H9 (cell line): ENCODE measurements around the gene IL20RA. TPM values are rescaled to one million over a fixed set of nuclear protein-coding genes. Genes with fewer than 3 reads are reported as not detected.

ENCODE experiments used
- DNase-seq: peaks from one replicate; pipeline ENCODE4 v3.0.0-alpha.2; 2017
- H2AFZ ChIP-seq: one replicate; pipeline ENCODE4 v1.6.1; 2013; ENCODE audit warnings: mild to moderate bottlenecking, low read length, control low read depth, moderate library complexity
- H2AK5ac ChIP-seq: 2 replicates; pipeline ENCODE4 v1.6.1; 2013; ENCODE audit warnings: low read length, control low read depth, mixed read lengths; ENCODE audit not compliant: insufficient read length
- H2BK120ac ChIP-seq: one replicate; pipeline ENCODE4 v1.6.1; 2013; ENCODE audit warnings: low read depth, mild to moderate bottlenecking, low read length, control low read depth, inconsistent platforms; ENCODE audit not compliant: poor library complexity, severe bottlenecking
- H2BK12ac ChIP-seq: 2 replicates; pipeline ENCODE4 v1.6.1; 2013; ENCODE audit warnings: low read length, control low read depth, mixed read lengths, low read depth; ENCODE audit not compliant: insufficient read length
- H2BK15ac ChIP-seq: 2 replicates; pipeline ENCODE4 v1.6.1; 2013; ENCODE audit warnings: low read depth, low read length, control low read depth
- H2BK20ac ChIP-seq: one replicate; pipeline ENCODE4 v1.6.1; 2013; ENCODE audit warnings: low read depth, mild to moderate bottlenecking, low read length, control low read depth, inconsistent platforms; ENCODE audit not compliant: poor library complexity, severe bottlenecking
- H2BK5ac ChIP-seq: 2 replicates; pipeline ENCODE4 v1.6.1; 2013; ENCODE audit warnings: low read length, control low read depth, mixed read lengths; ENCODE audit not compliant: insufficient read length
- H3K14ac ChIP-seq: 2 replicates; pipeline ENCODE4 v1.6.1; 2013; ENCODE audit warnings: low read length, control low read depth; ENCODE audit not compliant: insufficient read depth
- H3K18ac ChIP-seq: 2 replicates; pipeline ENCODE4 v1.6.1; 2013; ENCODE audit warnings: low read depth, mild to moderate bottlenecking, mixed read lengths, low read length, control low read depth; ENCODE audit not compliant: insufficient read length
- H3K23ac ChIP-seq: 2 replicates; pipeline ENCODE4 v1.6.1; 2013; ENCODE audit warnings: low read length, control low read depth, mixed read lengths, low read depth; ENCODE audit not compliant: insufficient read length
- H3K23me2 ChIP-seq: 2 replicates; pipeline ENCODE4 v1.6.1; 2013; ENCODE audit warnings: low read depth, mild to moderate bottlenecking, mixed read lengths, low read length, control low read depth; ENCODE audit not compliant: insufficient read length, poor library complexity, severe bottlenecking
- H3K27ac ChIP-seq: 2 replicates; pipeline ENCODE4 v1.5.1; 2013; ENCODE audit warnings: low read length, control low read depth, mixed read lengths, low read depth; ENCODE audit not compliant: insufficient read length
- H3K27me3 ChIP-seq: 2 replicates; pipeline ENCODE4 v1.6.1; 2013; ENCODE audit warnings: low read length, control low read depth, inconsistent platforms; ENCODE audit not compliant: insufficient read depth
- H3K4ac ChIP-seq: 2 replicates; pipeline ENCODE4 v1.6.1; 2013; ENCODE audit warnings: low read depth, mild to moderate bottlenecking, control low read depth, inconsistent platforms, low read length, moderate library complexity
- H3K4me1 ChIP-seq: 2 replicates; pipeline ENCODE4 v1.6.1; 2013; ENCODE audit warnings: low read length, control low read depth, inconsistent platforms; ENCODE audit not compliant: insufficient read depth
- H3K4me2 ChIP-seq: 2 replicates; pipeline ENCODE4 v1.6.1; 2013; ENCODE audit warnings: low read length, control low read depth, mixed read lengths; ENCODE audit not compliant: insufficient read length, insufficient read depth
- H3K56ac ChIP-seq: 2 replicates; pipeline ENCODE4 v1.6.1; 2013; ENCODE audit warnings: low read depth, mild to moderate bottlenecking, mixed read lengths, low read length, control low read depth; ENCODE audit not compliant: insufficient read length
- H3K79me1 ChIP-seq: 2 replicates; pipeline ENCODE4 v1.6.1; 2013; ENCODE audit warnings: low read depth, mild to moderate bottlenecking, moderate library complexity, low read length, control low read depth, inconsistent platforms; ENCODE audit not compliant: insufficient read depth, poor library complexity, severe bottlenecking
- H3K79me2 ChIP-seq: 2 replicates; pipeline ENCODE4 v1.6.1; 2013; ENCODE audit warnings: low read length, control low read depth, inconsistent platforms; ENCODE audit not compliant: insufficient read depth
- H3K9ac ChIP-seq: 2 replicates; pipeline ENCODE4 v1.6.1; 2013; ENCODE audit warnings: low read length, control low read depth, mixed read lengths; ENCODE audit not compliant: insufficient read length; ENCODE audit errors: extremely low read depth
- H3K9me3 ChIP-seq: one replicate; pipeline ENCODE4 v1.6.1; 2013; ENCODE audit warnings: low read depth, low read length, inconsistent platforms; ENCODE audit not compliant: control insufficient read depth
- H3T11ph ChIP-seq: one replicate; pipeline ENCODE4 v1.6.1; 2013; ENCODE audit warnings: mild to moderate bottlenecking, low read length, control low read depth, inconsistent platforms
- H4K20me1 ChIP-seq: one replicate; pipeline ENCODE4 v1.6.1; 2013; ENCODE audit not compliant: control insufficient read depth, insufficient read length, insufficient read depth
- H4K5ac ChIP-seq: 2 replicates; pipeline ENCODE4 v1.6.1; 2013; ENCODE audit warnings: low read depth, mild to moderate bottlenecking, mixed read lengths, low read length, control low read depth; ENCODE audit not compliant: insufficient read length
- H4K8ac ChIP-seq: replicated peaks from 2 replicates; pipeline ENCODE4 v1.6.1; 2013; ENCODE audit warnings: low read length, control low read depth, mixed read lengths, low read depth; ENCODE audit not compliant: insufficient read length
- H4K91ac ChIP-seq: 2 replicates; pipeline ENCODE4 v1.6.1; 2013; ENCODE audit warnings: low read depth, mild to moderate bottlenecking, moderate library complexity, mixed read lengths, low read length, control low read depth; ENCODE audit not compliant: insufficient read length
- H3K27ac Mint-ChIP-seq, 3 experiments: 2 replicates in 2 of 3; 3 replicates in 1 of 3; pipeline ENCODE4 v1.8.0; 2020 to 2021; ENCODE audit warnings: mixed read lengths in 3 of 3, mild to moderate bottlenecking in 1 of 3, moderate library complexity in 1 of 3
- H3K27me3 Mint-ChIP-seq: 2 replicates; pipeline ENCODE4 v1.8.0; 2021; ENCODE audit warnings: low read depth, mild to moderate bottlenecking, moderate library complexity, mixed read lengths
- H3K36me3 Mint-ChIP-seq, 3 experiments: 2 replicates in 2 of 3; 3 replicates in 1 of 3; pipeline ENCODE4 v1.8.0; 2020 to 2021; ENCODE audit warnings: low read depth in 3 of 3, mixed read lengths in 3 of 3; ENCODE audit not compliant: insufficient read depth in 1 of 3
- H3K4me1 Mint-ChIP-seq, 2 experiments: 2 replicates each; pipeline ENCODE4 v1.8.0; 2020; ENCODE audit warnings: mixed read lengths in 2 of 2
- H3K4me3 Mint-ChIP-seq, 2 experiments: 2 replicates in 1 of 2; 3 replicates in 1 of 2; pipeline ENCODE4 v1.8.0; 2020 to 2021; ENCODE audit warnings: mild to moderate bottlenecking in 2 of 2, mixed read lengths in 2 of 2, moderate library complexity in 1 of 2
- H3K9me3 Mint-ChIP-seq, 2 experiments: 2 replicates in 1 of 2; 3 replicates in 1 of 2; pipeline ENCODE4 v1.8.0; 2020; ENCODE audit warnings: mild to moderate bottlenecking in 2 of 2, mixed read lengths in 2 of 2, moderate library complexity in 1 of 2
- WGBS: extraction: QIAGEN DNeasy Blood & Tissue Kit; methylation state at CpG from one replicate; pipeline ENCODE4 v1.1.7; 2013; ENCODE audit warnings: missing lambda C conversion rate, low lambda C conversion rate, mixed read lengths; ENCODE audit not compliant: insufficient read length; ENCODE audit errors: extremely low coverage; 5-methylcytosine and 5-hydroxymethylcytosine counted together
- total RNA-seq: library from RNA; stranded (reverse); gene quantifications from 2 replicates; pipeline ENCODE4 v1.2.1, GENCODE V29; 2021
- TF ChIP-seq, protein P1 (sequence below): fragments of 200-600 bp; sonication (generic); conservative IDR thresholded peaks from 3 replicates; pipeline ENCODE4 v1.8.0; 2021; ENCODE audit warnings: antibody characterized with exemption, mild to moderate bottlenecking

IL20RA gene
- total RNA-seq, 1 experiment from 2014 or later, result 0.74 TPM

GRCh38 chr6:137080711-137081110 lies 35.9 kb upstream of the IL20RA start:
- Histone ChIP-seq H2AK5ac (no peak overlapping the region), H3K27ac (no peak overlapping the region)
- WGBS, result no CpG with 5 or more reads among the region's 4 CpGs

More at GRCh38 chr6:137080711-137081110, 35.9 kb upstream of the IL20RA start:
- no peak overlapping the region for H2BK12ac ChIP-seq
- no peak overlapping the region for H2BK20ac ChIP-seq
- H3K4me2 ChIP-seq, result no peak overlapping the region
- H3K56ac ChIP-seq, result no peak overlapping the region
- H3K36me3 Mint-ChIP-seq, result no peaks in the 10 kb centered on the region
- no peaks in the 10 kb centered on the region for H3K79me2 ChIP-seq
- H3K79me1 ChIP-seq, result no peaks in the 10 kb centered on the region
- no peak overlapping the region for H3K18ac ChIP-seq
- H3K14ac ChIP-seq, result no peak overlapping the region
- no peaks in the 10 kb centered on the region for H4K20me1 ChIP-seq
- H3K27ac Mint-ChIP-seq, result no peak overlapping the region
- no peaks in the 10 kb centered on the region for H3K9me3 ChIP-seq
- no peak overlapping the region; a peak in 1 of 5 replicates for H3K4me3 Mint-ChIP-seq
- no peak overlapping the region for H4K5ac ChIP-seq
- H3K23ac ChIP-seq, result no peak overlapping the region
- H2BK120ac ChIP-seq, result no peak overlapping the region
- no peak overlapping the region for H4K91ac ChIP-seq
- no peak overlapping the region for H2BK5ac ChIP-seq
- H2AFZ ChIP-seq, result no peak overlapping the region
- no peaks in the 10 kb centered on the region for H3K27me3 ChIP-seq
- H3K9me3 Mint-ChIP-seq, result peaks cover 0 to 4% of the 10 kb centered on the region in 2 experiments; a peak in 1 of 5 replicates
- DNase-seq, result no peak
- H4K8ac ChIP-seq, result no peak overlapping the region
- no peaks in the 10 kb centered on the region for H3K23me2 ChIP-seq
- no peak overlapping the region for H3T11ph ChIP-seq
- H3K4me1 Mint-ChIP-seq, result peaks cover 2 to 12% of the 10 kb centered on the region in 2 experiments; a peak in 3 of 4 replicates
- TF ChIP-seq, protein P1, sequence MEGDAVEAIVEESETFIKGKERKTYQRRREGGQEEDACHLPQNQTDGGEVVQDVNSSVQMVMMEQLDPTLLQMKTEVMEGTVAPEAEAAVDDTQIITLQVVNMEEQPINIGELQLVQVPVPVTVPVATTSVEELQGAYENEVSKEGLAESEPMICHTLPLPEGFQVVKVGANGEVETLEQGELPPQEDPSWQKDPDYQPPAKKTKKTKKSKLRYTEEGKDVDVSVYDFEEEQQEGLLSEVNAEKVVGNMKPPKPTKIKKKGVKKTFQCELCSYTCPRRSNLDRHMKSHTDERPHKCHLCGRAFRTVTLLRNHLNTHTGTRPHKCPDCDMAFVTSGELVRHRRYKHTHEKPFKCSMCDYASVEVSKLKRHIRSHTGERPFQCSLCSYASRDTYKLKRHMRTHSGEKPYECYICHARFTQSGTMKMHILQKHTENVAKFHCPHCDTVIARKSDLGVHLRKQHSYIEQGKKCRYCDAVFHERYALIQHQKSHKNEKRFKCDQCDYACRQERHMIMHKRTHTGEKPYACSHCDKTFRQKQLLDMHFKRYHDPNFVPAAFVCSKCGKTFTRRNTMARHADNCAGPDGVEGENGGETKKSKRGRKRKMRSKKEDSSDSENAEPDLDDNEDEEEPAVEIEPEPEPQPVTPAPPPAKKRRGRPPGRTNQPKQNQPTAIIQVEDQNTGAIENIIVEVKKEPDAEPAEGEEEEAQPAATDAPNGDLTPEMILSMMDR, result no peak
- H3K27me3 Mint-ChIP-seq, result peaks cover 1% of the 10 kb centered on the region; the same call in 1 of the 2 replicates
- H3K4ac ChIP-seq, result no peak overlapping the region
- H2BK15ac ChIP-seq, result no peak overlapping the region
- H3K9ac ChIP-seq, result no peak overlapping the region
- H3K4me1 ChIP-seq, result no peaks in the 10 kb centered on the region; the same call in 1 of the 2 replicates
